Naive thymus-derived CD4-positive, alpha-beta T cell (primary cell): ENCODE results near the gene WDFY1. TPM values are rescaled to one million over a fixed set of nuclear protein-coding genes. Genes with fewer than 3 reads are reported as not detected.

Experiments
- ATAC-seq: fragments of 150-1000 bp; cut with Tn5 transposase; 2 replicates; pipeline ENCODE4 v1.10.0; 2021; ENCODE audit warnings: mild to moderate bottlenecking, moderate library complexity
- CTCF ChIA-PET: fragments of 350-600 bp; sonication (Branson Sonifier 250); formaldehyde crosslinking; loops from one replicate; lab custom pipeline; 2021; ENCODE audit warnings: antibody characterized with exemption; lab: Charles Lee
- POLR2A ChIA-PET: fragments of 350-600 bp; sonication (Branson Sonifier 250); formaldehyde crosslinking; loops from one replicate; lab custom pipeline; 2021; ENCODE audit warnings: antibody characterized with exemption, inconsistent platforms; lab: Charles Lee
- DNase-seq, 9 donors: peaks; one replicate each; pipeline versions ENCODE4 v3.0.0 to v3.0.0-alpha.2; 2020 to 2022; ENCODE audit warnings: mixed read lengths in 1 of 9
- H3K27ac ChIP-seq: one replicate; pipeline ENCODE4 v1.7.0; 2013; ENCODE audit warnings: mild to moderate bottlenecking, low read depth, low read length, moderate library complexity
- H3K27me3 ChIP-seq, 2 donors: one replicate each; pipeline ENCODE4 v1.7.0; 2013; ENCODE audit warnings: low read length in 2 of 2, mild to moderate bottlenecking in 2 of 2, moderate library complexity in 2 of 2; ENCODE audit not compliant: control insufficient read depth in 2 of 2, insufficient read depth in 2 of 2
- H3K36me3 ChIP-seq, 3 experiments: 1 replicate in 2 of 3; 2 replicates in 1 of 3; pipeline ENCODE4 v1.7.0; 2013; ENCODE audit warnings: low read length in 3 of 3, mild to moderate bottlenecking in 3 of 3, moderate library complexity in 1 of 3; ENCODE audit not compliant: insufficient read depth in 3 of 3, control insufficient read depth in 2 of 3
- H3K4me1 ChIP-seq, 2 donors: one replicate each; pipeline ENCODE4 v1.7.0; 2013; ENCODE audit warnings: low read length in 2 of 2, mild to moderate bottlenecking in 2 of 2, moderate library complexity in 1 of 2; ENCODE audit not compliant: control insufficient read depth in 2 of 2, insufficient read depth in 2 of 2
- H3K4me3 ChIP-seq: 2 replicates; pipeline ENCODE4 v1.7.0; 2013; ENCODE audit warnings: mild to moderate bottlenecking, low read length
- H3K9me3 ChIP-seq, 3 experiments: 1 replicate in 2 of 3; 2 replicates in 1 of 3; pipeline ENCODE4 v1.7.0; 2013; ENCODE audit warnings: low read length in 3 of 3; ENCODE audit not compliant: control insufficient read depth in 2 of 3
- H3K27ac Mint-ChIP-seq, 9 donors: one replicate each; pipeline ENCODE4 v1.8.0; 2020 to 2022; ENCODE audit warnings: mixed read lengths in 9 of 9, mild to moderate bottlenecking in 8 of 9, moderate library complexity in 5 of 9, inconsistent platforms in 2 of 9
- H3K27me3 Mint-ChIP-seq, 5 donors: one replicate each; pipeline ENCODE4 v1.8.0; 2021 to 2022; ENCODE audit warnings: mixed read lengths in 5 of 5, mild to moderate bottlenecking in 1 of 5
- H3K36me3 Mint-ChIP-seq, 5 donors: one replicate each; pipeline ENCODE4 v1.8.0; 2020 to 2022; ENCODE audit warnings: mixed read lengths in 5 of 5, mild to moderate bottlenecking in 3 of 5, inconsistent platforms in 1 of 5
- H3K4me1 Mint-ChIP-seq, 7 donors: one replicate each; pipeline ENCODE4 v1.8.0; 2020 to 2022; ENCODE audit warnings: mixed read lengths in 7 of 7, mild to moderate bottlenecking in 3 of 7, inconsistent platforms in 1 of 7
- H3K4me3 Mint-ChIP-seq, 10 donors: one replicate each; pipeline ENCODE4 v1.8.0; 2020 to 2022; ENCODE audit warnings: mild to moderate bottlenecking in 10 of 10, mixed read lengths in 10 of 10, moderate library complexity in 6 of 10, inconsistent platforms in 2 of 10
- H3K9me3 Mint-ChIP-seq, 11 donors: one replicate each; pipeline ENCODE4 v1.8.0; 2020 to 2022; ENCODE audit warnings: mixed read lengths in 11 of 11, mild to moderate bottlenecking in 4 of 11, inconsistent platforms in 1 of 11, moderate library complexity in 1 of 11
- intact Hi-C, 2 donors: fragments of 100-400 bp; cut with micrococcal nuclease; formaldehyde crosslinking; loops; one replicate each; pipeline ENCODE4 v1.15.1; 2023
- polyA plus RNA-seq, 2 donors: library from polyadenylated mRNA; unstranded; fragments of 300-500 nt; fragmentation: Illumina TruSeq; gene quantifications; one replicate each; pipeline ENCODE4 v1.2.3, GENCODE V29; 2021
- total RNA-seq, 6 experiments: library from RNA in 5 of 6; stranded (reverse) in 5 of 6; gene quantifications; 1 replicate in 5 of 6; 2 replicates in 1 of 6; pipeline ENCODE4 v1.2.3 and lab custom pipeline; 2021 to 2026

WDFY1 gene
- total and polyA plus RNA-seq, 7 experiments from 2014 or later: 13.9 to 80.1 (median 27.4) TPM

DNA sequence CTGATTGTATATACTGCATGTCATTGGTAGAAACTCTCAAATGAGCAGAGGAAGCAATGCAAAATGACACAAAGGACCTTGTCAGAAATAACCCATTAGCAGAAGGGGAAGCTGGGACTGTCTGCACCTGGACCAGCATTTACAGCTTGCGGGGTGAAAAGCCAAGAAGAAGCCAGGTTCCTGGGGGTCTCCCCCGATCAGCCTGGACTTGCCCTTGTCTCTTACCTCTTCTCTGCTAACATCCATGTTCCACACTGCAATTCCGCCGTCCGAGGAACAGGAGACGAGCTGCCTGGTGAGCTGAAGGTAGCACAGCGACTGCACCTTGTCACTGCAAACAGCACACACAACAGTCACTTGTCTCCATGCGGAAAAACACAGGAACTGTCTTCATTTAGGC is 51.1 kb downstream of the WDFY1 start:
- H3K4me1 ChIP-seq: no peaks in the 10 kb centered on the region

DNA sequence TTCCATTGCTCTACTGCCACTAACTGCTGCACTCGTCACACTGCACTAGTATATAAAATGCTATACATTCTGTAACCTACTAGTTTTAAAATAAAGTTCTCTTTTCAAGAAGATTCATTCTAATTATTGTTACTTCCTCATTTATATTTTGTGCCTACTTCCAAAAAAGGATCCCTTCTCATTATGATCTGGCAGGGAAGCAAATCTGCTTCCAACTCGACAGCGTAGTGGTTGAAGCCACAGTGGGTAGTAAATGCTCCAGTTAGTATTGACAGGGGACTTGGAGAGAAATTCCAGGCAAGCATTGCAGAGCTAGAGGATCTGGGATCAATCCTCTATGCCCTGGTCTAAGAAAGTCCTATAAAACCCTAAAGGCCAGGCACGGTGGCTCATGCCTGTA is 54.4 kb downstream of the WDFY1 start:
- DNase-seq: no peak
- H3K27me3 ChIP-seq: no peaks in the 10 kb centered on the region
- peaks cover 3 to 61% (median 26%) of the 10 kb centered on the region in 5 donors for H3K36me3 Mint-ChIP-seq
- ATAC-seq: no peak
- intact Hi-C loops: no loop called here
- ChIA-PET POLR2A (no interaction called here), CTCF (no interaction called here)
- H3K4me3 ChIP-seq: no peak overlapping the region
- H3K36me3 ChIP-seq: peaks cover 0 to 19% (median 8%) of the 10 kb centered on the region in 3 experiments
- no peak overlapping the region for H3K4me3 Mint-ChIP-seq
- H3K9me3 ChIP-seq: no peaks in the 10 kb centered on the region
- peaks cover 0 to 11% (median 0%) of the 10 kb centered on the region in 7 donors for H3K4me1 Mint-ChIP-seq
- H3K9me3 Mint-ChIP-seq: peaks cover 0 to 2% (median 0%) of the 10 kb centered on the region in 11 donors
- H3K27ac Mint-ChIP-seq: no peak overlapping the region
- H3K4me1 ChIP-seq: no peaks in the 10 kb centered on the region
- H3K27me3 Mint-ChIP-seq: no peaks in the 10 kb centered on the region
- H3K27ac ChIP-seq: no peak overlapping the region

More for the DNA sequence above, 51.1 kb downstream of the WDFY1 start:
- peaks cover 0 to 19% (median 0%) of the 10 kb centered on the region in 7 donors for H3K4me1 Mint-ChIP-seq
- no peak overlapping the region for H3K27ac Mint-ChIP-seq
- no peak for ATAC-seq
- Histone ChIP-seq H3K27ac (no peak overlapping the region), H3K4me3 (no peak overlapping the region), H3K36me3 (peaks cover 0 to 15% (median 3%) of the 10 kb centered on the region in 3 experiments), H3K27me3 (no peaks in the 10 kb centered on the region), H3K9me3 (no peaks in the 10 kb centered on the region)
- no peak for DNase-seq
- H3K4me3 Mint-ChIP-seq: no peak overlapping the region
- POLR2A ChIA-PET: no interaction called here
- CTCF ChIA-PET: no interaction called here
- no peaks in the 10 kb centered on the region for H3K27me3 Mint-ChIP-seq
- intact Hi-C loops: no loop called here
- H3K36me3 Mint-ChIP-seq: peaks cover 8 to 66% (median 31%) of the 10 kb centered on the region in 5 donors
- no peaks in the 10 kb centered on the region for H3K9me3 Mint-ChIP-seq

DNA sequence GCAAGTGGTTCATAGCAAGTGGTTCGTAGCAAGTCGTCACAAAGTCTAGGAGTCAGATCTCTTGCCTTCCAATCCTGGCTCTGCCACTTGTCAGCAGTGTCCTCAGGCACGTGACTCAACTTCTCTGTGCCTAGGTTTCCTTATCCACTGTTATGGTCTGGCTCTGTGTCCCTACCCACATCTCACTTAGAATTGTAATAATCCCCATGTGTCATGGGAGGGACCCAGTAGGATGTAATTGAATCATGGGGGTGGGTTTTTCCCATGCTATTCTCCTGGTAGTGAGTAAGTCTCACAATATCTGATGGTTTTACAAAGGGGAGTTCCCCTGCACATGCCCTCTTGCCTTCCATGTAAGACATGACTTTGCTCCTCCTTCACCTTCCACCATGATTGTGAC is 55.9 kb downstream of the WDFY1 start:
- Histone ChIP-seq H3K4me1 (no peaks in the 10 kb centered on the region), H3K36me3 (peaks cover 0 to 30% (median 12%) of the 10 kb centered on the region in 3 experiments), H3K4me3 (no peak overlapping the region), H3K27me3 (no peaks in the 10 kb centered on the region), H3K27ac (no peak overlapping the region), H3K9me3 (no peaks in the 10 kb centered on the region)
- ATAC-seq (peak; percentile 14), DNase-seq (no peak)
- ChIA-PET POLR2A (no interaction called here), CTCF (no interaction called here)
- intact Hi-C loops: no loop called here
- Mint-ChIP-seq H3K27me3 (no peaks in the 10 kb centered on the region), H3K4me3 (no peak overlapping the region), H3K9me3 (peaks cover 0 to 2% (median 0%) of the 10 kb centered on the region in 11 donors), H3K27ac (no peak overlapping the region), H3K4me1 (peaks cover 0 to 12% (median 0%) of the 10 kb centered on the region in 7 donors), H3K36me3 (peaks cover 3 to 60% (median 28%) of the 10 kb centered on the region in 5 donors)

DNA sequence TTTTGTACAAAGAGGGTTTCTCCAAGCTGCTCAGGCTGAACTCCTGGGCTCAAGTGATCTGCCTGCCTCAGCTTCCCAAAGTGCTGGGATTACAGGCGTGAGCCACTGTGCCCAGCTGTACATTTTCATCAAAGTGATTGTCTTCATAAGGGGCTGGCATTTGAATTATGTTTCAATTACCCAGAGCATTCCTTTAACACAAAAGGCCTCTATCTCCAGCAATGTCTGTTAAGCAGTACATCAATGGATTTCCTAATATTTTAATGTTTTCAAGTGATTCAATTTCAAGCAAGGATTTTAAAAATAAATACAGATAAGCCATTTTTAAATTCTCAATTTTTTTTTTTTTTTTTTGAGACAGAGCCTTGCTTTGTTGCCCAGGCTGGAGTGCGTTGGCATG is 56.9 kb downstream of the WDFY1 start:
- no peak overlapping the region for H3K4me3 ChIP-seq
- H3K9me3 ChIP-seq: no peaks in the 10 kb centered on the region
- Mint-ChIP-seq H3K4me1 (peaks cover 0 to 12% (median 0%) of the 10 kb centered on the region in 7 donors), H3K27me3 (no peaks in the 10 kb centered on the region), H3K9me3 (peaks cover 0 to 2% (median 0%) of the 10 kb centered on the region in 11 donors), H3K27ac (no peak overlapping the region), H3K36me3 (peaks cover 3 to 54% (median 28%) of the 10 kb centered on the region in 5 donors), H3K4me3 (no peak overlapping the region)
- ChIA-PET POLR2A (no interaction called here), CTCF (no interaction called here)
- H3K4me1 ChIP-seq: no peaks in the 10 kb centered on the region
- ATAC-seq: no peak
- H3K27ac ChIP-seq: no peak overlapping the region
- H3K36me3 ChIP-seq: peaks cover 0 to 25% (median 10%) of the 10 kb centered on the region in 3 experiments
- no peak for DNase-seq
- no peaks in the 10 kb centered on the region for H3K27me3 ChIP-seq
- intact Hi-C loops: no loop called here

DNA sequence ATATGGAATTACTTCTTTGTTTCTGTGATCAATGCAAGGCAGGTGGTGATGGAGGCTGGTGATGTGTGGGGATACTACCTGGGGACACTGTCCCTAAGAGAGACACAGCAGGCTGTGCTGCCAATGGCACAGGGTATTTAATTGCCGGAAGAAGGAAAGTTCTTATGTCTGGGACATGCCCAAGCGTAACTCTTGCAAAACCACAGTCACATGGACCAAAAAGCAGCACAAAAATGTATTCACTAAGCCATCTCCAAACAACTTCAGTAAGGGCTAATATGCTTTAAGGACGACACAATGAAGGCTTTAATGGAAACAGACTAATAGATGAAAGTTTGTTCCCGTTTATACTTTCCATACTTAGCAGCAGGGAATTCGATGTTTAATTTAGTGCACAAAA is 58.0 kb downstream of the WDFY1 start:
- H3K27me3 Mint-ChIP-seq: no peaks in the 10 kb centered on the region
- no peak overlapping the region for H3K27ac ChIP-seq
- no peaks in the 10 kb centered on the region for H3K9me3 ChIP-seq
- CTCF ChIA-PET: no interaction called here
- peaks cover 0 to 2% (median 0%) of the 10 kb centered on the region in 11 donors for H3K9me3 Mint-ChIP-seq
- H3K36me3 Mint-ChIP-seq: peaks cover 3 to 47% (median 23%) of the 10 kb centered on the region in 5 donors
- peaks cover 0 to 29% (median 10%) of the 10 kb centered on the region in 3 experiments for H3K36me3 ChIP-seq
- DNase-seq (no peak), ATAC-seq (no peak)
- POLR2A ChIA-PET: no interaction called here
- H3K27me3 ChIP-seq: no peaks in the 10 kb centered on the region
- peaks cover 0 to 14% (median 0%) of the 10 kb centered on the region in 7 donors for H3K4me1 Mint-ChIP-seq
- no peak overlapping the region for H3K4me3 Mint-ChIP-seq
- intact Hi-C loops: no loop called here
- H3K4me1 ChIP-seq: no peaks in the 10 kb centered on the region
- no peak overlapping the region for H3K4me3 ChIP-seq
- H3K27ac Mint-ChIP-seq: peak overlapping the region in 1 of 9 donors; percentile 38

DNA sequence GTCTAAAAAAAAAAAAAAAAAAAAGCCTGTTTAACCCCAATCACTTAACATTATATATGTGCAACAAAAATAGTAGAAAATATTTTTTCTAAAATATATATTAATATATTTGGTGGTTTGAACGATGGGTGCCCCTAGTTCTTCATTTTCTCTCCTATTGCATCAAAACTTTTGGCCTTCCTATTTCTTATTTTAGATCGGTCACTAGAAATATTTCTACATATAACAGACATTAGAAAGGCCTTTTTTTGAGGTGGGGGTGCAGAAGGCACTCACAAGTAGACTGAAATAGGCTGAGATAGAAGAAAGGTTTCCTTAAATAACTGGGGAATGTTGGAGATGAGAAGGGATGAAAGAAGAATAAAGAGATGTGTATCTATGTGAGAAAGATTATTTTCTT is 58.4 kb downstream of the WDFY1 start:
- peak overlapping the region in 1 of 9 donors; percentile 38 for H3K27ac Mint-ChIP-seq
- no peak overlapping the region for H3K27ac ChIP-seq
- DNase-seq (no peak), ATAC-seq (no peak)
- peaks cover 3 to 50% (median 23%) of the 10 kb centered on the region in 5 donors for H3K36me3 Mint-ChIP-seq
- peaks cover 0 to 16% (median 0%) of the 10 kb centered on the region in 7 donors for H3K4me1 Mint-ChIP-seq
- ChIA-PET CTCF (no interaction called here), POLR2A (interaction anchor here (0.5 to 0.7 kb wide), 2 partner anchors 12 to 1133 kb away, joined by 3 to 4 read pairs; no protein-coding TSS in a partner anchor)
- no peak overlapping the region for H3K4me3 Mint-ChIP-seq
- H3K27me3 ChIP-seq: no peaks in the 10 kb centered on the region
- H3K9me3 Mint-ChIP-seq: peaks cover 0 to 2% (median 0%) of the 10 kb centered on the region in 11 donors
- peaks cover 0 to 32% (median 10%) of the 10 kb centered on the region in 3 experiments for H3K36me3 ChIP-seq
- H3K4me1 ChIP-seq: no peaks in the 10 kb centered on the region
- H3K9me3 ChIP-seq: no peaks in the 10 kb centered on the region
- no peak overlapping the region for H3K4me3 ChIP-seq
- intact Hi-C loops: no loop called here
- no peaks in the 10 kb centered on the region for H3K27me3 Mint-ChIP-seq

DNA sequence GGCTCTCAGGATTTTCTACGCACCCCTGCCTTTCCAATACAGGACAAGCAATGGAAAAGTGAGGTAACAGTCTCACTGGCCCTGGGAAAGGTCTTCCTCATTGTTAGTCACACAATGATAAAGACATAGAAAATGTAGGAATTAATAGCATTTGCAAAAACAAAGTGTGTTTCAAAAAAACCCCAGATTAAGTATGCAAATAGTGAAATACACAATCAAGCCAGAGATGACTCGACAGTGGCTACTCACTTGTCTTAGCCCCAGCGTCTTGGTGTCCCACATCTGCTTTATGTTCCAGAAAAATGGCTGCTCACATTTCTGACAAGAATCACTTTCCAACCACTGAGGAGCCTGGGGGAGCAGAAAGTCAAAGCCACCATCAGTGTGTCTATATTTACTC is 60.7 kb downstream of the WDFY1 start:
- Mint-ChIP-seq H3K4me3 (no peak overlapping the region), H3K27me3 (no peaks in the 10 kb centered on the region), H3K36me3 (peaks cover 8 to 55% (median 28%) of the 10 kb centered on the region in 5 donors), H3K4me1 (peaks cover 0 to 18% (median 0%) of the 10 kb centered on the region in 7 donors), H3K27ac (no peak overlapping the region), H3K9me3 (peaks cover 0 to 2% (median 0%) of the 10 kb centered on the region in 11 donors)
- no peak overlapping the region for H3K4me3 ChIP-seq
- CTCF ChIA-PET: no interaction called here
- H3K27ac ChIP-seq: no peak overlapping the region
- H3K27me3 ChIP-seq: no peaks in the 10 kb centered on the region
- intact Hi-C loops: no loop called here
- no peaks in the 10 kb centered on the region for H3K9me3 ChIP-seq
- POLR2A ChIA-PET: no interaction called here
- DNase-seq (no peak), ATAC-seq (no peak)
- H3K4me1 ChIP-seq: no peaks in the 10 kb centered on the region
- peaks cover 6 to 48% (median 10%) of the 10 kb centered on the region in 3 experiments for H3K36me3 ChIP-seq
